ENCODE results near the gene PIKFYVE.
"Not testable (repeated sequence)": the region's sequence is repeated elsewhere in the genome, so short reads cannot be mapped to it uniquely, and the experiment has no call there.

The PIKFYVE gene

DNA sequence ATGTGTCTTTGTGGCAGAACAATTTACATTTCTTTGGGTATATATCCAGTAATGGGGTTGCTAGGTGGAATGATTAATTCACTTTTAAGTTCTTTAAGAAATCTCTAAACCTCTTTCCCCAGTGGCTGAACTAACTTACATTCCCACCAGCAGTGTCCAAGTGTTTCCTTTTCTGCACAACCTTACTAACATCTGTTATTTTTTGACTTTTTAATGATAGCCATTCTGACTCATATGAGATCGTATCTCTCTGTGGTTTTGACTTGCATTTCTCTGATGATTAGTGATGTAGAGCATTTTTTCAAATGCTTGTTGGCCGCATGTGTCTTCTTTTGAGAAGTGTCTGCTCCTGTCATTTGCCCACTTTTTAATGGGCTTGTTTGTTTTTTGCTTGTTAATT lies 97.4 kb downstream of the PIKFYVE start:
- DNase-seq (ENCODE audit: low spot score), result no peak

DNA sequence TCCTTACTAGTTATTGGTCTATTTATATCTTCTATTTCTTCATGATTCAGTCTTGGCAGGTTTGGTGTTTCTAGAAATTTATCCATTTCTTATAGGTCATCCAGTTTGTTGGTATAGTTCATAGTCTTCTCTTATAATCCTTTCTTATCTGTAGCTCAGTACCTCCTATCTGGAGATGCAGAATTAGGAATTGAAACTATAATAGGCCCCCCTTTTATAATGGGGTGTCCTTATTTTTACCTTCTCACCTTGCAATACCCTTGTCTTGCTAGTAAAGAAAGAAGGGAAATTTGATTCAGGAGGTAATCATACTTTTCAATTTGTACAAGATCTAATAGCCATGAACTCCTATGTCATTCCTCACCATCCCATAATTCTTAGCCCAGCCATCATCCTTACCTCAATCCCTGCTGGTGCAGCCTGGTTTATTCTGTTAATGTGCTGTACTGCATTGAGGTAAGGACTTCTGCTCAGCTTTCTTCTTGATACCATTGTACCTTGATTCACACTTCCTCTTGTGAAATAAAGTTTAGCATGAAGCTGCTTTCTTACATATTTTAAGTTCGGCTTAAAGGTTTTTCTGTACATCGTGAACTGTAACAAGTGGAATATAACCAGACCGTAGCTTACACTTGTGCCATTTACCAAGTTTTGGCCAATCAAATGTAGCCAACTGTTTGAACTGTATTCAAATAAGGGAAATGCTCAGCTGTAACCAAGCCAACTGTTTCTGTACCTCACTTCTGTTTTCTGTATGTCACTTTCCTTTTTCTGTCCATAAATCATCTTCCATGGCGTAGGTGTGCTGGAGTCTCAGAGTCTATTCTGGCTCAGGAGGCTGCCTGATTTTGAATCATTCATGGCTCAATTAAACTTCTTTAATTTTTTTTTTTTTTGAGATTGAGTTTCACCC lies 100.4 kb downstream of the PIKFYVE start:
- DNase-seq (ENCODE audit: low spot score), result no peak

DNA sequence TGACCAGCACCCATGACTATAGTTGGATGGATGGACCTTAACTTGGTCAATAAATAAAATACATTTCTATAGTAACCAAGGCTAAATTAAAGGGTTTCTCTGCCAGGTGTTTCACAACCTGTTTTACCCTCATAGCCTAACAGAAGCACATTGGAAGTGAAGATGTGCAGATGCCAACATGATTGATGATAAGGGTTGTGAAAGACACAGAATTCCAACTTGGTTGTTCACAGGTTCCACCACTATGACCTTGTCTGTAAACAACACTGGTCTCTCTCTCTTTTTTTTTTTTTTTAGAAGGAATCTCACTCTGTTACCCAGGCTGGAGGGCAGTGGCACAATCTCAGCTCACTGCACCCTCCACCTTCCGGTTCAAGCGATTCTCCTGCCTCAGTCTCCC lies 103.0 kb downstream of the PIKFYVE start:
- no peak for DNase-seq (ENCODE audit: low spot score)

DNA sequence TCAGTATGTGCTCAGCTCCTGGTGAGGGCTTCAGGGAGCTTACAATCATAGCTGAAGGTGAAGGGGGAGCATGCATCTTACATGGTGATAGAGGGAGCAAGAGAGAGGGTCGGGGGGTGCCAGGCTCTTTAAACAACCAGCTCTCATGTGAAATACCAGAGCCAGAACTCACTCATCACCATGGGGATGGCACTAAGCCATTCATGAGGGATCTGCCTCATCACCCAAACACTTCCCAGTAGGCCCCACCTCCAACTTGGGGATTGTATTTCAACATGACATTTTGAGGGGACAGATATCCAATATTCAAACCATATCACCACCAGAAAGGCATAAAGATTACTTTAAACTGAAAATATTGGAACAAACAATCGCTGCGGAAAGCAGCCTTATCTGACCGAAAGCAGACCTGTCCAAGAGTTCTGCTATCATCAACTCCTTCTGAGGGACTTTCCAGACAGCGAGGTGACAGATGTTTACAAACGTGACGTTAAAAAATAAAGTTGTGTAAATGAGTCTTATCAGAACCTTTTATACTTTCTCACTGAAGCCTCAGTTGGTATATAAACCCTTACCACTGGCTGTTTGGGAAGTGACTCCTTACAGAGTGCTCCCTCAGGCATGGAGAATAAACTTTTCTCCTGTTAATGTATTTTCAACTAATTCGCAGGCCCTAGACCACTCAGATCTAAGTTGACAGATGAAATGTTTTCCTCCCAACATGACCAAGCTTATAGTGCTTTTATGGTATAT lies 105.0 kb downstream of the PIKFYVE start:
- no peak for DNase-seq (ENCODE audit: low spot score)

DNA sequence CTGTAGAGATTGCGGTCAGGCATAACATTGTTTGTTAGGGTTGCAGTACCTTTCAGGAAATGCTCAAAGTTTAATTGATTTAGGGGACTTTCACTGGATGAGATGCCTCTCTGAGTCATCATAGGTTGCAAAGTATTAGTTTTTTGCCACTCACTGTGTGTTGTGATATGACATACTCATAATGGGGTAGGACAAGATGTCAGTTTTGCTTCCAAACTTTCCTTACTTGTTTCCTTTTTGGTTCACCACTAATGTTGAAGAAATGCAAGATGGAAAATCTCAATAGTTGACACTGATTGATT lies 105.5 kb downstream of the PIKFYVE start:
- DNase-seq (ENCODE audit: low spot score), result no peak

DNA sequence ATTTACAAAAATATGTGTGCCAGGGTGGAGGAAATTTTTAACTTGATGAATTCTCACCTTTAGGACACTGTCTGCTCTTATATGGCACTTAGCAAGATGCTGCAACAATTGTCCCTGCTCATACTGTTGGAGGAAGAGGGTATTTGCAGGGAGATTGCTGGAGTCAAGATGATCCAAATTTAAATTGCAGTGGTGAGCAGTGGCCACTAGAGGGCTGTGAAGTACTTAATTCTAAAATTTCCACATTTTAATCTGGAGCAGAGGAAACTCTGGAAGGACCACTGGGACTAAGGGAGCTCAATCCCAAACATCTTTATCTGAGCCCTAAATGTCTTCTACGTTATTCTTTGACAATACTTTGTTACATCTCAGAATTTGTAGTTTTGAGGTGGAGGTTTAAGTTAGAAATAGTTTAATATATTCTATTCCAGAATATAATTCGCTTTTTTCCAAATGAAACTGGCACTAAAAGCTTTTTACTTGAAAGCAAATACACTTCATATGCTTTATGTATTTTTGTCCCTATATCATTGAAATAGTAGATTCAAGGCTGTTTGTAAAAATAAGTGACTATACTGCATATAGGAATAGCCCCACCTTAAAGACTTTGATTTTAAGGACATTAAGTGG lies 107.5 kb downstream of the PIKFYVE start:
- peak; percentile 65 for DNase-seq (ENCODE audit: low spot score)

DNA sequence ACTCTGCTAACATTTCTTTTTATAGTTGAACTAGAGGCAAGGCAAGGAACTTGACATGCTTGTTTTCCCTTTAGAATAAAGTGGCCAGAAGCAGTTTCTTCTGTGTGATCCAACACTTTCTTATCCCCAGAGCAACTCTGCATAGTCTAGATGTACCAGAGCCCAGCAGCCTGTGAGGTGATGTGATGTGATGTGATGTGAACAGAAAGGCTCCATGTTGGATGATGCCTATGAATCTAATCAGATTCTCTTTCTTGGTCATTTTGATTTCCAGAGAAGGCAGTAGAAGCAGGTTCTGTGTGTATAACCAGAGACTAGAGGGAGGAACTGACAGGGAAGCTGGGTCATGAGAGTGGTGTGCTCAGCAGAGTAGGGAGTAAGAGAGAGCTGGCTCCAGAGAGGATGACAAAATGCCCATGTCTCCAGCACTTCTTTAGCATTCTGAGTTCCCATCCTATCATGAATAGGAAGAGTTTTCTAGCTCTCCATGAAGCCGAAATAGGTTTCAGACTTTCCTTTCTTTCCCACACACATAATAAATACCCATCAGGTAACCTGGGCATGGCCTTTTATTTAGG lies 109.5 kb downstream of the PIKFYVE start:
- DNase-seq (ENCODE audit: low spot score), result no peak

DNA sequence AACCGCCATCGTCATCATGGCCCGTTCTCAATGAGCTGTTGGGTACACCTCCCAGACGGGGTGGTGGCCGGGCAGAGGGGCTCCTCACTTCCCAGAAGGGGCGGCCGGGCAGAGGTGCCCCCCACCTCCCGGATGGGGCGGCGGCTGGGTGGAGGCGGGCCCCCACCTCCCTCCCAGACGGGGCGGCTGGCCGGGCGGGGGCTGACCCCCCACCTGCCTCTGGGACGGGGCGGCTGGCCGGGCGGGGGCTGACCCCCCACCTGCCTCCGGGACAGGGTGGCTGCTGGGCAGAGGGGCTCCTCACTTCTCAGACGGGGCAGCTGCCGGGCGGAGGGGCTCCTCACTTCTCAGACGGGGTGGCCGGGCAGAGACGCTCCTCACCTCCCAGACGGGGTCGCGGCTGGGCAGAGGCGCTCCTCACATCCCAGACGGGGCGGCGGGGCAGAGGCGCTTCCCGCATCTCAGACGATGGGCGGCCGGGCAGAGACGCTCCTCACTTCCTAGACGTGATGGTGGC lies 111.3 kb downstream of the PIKFYVE start:
- not testable (repeated sequence) for DNase-seq (ENCODE audit: low spot score)

DNA sequence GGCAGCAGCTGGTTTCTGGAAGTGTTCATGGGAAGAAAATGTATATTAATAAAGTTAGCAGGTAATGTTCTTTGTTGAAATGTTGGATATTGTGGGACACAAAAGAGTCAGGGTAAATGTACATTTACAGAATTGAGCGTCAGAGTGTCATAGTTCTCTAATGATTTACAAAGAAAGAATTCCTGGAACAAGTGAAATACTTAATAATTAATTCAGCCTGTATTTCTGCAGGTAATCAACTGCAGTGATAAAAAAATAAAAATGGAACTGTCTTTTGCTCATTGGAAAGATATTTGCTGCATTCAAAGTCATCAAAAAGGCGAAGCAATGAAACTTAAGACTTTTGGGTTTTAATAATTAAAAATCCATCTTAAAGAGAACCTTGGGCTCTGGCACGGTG lies 113.1 kb downstream of the PIKFYVE start:
- DNase-seq (ENCODE audit: low spot score), result no peak

DNA sequence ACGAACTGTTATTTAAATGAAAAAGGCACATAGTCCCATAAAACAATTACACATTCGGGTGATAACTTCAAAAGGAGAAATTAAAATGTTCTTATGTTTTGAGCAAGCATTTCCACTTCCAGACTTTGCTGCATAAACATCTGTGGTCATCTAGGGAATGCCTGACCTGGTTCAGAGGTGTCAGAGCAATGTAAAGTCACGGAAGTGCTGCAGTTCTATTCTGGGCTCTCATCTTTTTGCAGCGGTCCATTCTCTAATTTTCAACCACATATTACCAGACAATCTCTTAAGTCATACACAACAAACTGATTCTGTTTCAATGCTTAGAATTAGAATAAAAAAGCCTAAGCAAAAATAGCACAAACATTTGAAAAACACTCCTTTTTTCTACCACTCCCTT lies 118.6 kb downstream of the PIKFYVE start:
- DNase-seq (ENCODE audit: low spot score), result no peak

DNA sequence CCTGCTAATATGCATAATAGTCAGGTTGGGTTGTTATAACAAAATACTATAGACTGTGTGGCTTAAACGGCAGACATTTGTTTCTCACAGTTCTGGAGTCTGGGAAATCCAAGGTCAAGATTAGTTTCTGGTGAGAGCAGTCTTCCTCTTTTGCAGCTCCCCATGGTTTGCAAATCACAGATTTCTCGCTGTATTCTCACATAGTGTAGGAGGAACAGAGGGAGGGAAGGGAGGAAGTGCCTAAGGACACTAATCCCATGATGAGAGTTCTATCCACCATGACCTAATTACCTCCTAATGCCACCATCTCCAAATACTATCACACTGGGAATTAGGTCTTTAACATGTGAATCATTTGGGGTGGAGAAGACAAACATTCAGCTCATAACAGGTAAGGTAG lies 120.5 kb downstream of the PIKFYVE start:
- peak; percentile 3 for DNase-seq (ENCODE audit: low spot score)

DNA sequence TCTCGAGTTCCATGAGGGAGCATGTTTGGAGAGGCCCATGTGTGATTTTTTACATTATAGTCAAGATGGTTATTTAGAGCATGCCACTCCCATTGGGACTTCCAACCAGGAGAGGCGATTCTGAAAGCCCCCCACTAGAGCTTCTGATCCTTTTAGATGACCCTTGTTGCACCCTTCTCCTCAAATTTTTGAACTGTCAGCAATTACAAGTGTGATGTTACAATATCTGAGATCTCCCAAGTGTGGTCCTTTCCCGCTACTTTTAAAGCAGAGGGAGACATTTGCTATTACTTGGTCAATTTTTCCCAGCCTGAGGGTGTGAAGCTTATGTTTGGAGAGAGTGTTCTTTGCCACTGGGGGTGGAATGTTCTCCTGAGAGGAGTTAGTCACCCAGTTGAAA lies 123.9 kb downstream of the PIKFYVE start:
- no peak for DNase-seq (ENCODE audit: low spot score)

DNA sequence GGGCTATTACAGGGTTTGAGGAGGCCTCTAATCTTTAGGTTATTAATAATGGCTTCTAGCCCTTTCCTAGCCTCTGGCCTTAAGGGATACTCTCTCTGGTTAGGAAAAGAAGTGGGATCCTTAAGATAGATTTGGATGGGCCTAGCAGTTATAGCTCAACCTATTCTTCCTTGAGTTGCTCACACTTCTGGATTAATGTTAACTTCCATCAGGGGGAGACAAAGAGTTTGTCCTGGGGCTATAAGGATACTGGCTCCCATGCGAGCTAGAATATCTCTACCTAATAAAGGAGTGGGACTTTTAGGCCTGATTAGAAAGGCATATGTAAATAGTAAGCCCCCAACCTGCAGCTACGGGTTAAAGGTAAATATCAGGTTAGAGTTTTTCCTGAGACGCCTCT lies 126.2 kb downstream of the PIKFYVE start:
- no peak for DNase-seq (ENCODE audit: low spot score)

DNA sequence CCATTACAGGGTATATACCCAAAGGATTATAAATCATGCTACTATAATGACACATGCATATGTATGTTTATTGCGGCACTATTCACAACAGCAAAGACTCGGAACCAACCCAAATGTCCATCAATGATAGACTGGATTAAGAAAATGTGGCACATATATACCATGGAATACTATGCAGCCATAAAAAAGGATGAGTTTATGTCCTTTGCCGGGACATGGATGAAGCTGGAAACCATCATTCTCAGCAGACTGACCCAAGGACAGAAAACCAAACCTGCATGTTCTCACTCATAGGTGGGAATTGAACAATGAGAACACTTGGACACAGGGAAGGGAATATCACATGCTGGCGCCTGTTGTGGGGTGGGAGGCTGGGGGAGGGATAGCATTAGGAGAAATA lies 130.7 kb downstream of the PIKFYVE start:
- not testable (repeated sequence) for DNase-seq (ENCODE audit: low spot score)

DNA sequence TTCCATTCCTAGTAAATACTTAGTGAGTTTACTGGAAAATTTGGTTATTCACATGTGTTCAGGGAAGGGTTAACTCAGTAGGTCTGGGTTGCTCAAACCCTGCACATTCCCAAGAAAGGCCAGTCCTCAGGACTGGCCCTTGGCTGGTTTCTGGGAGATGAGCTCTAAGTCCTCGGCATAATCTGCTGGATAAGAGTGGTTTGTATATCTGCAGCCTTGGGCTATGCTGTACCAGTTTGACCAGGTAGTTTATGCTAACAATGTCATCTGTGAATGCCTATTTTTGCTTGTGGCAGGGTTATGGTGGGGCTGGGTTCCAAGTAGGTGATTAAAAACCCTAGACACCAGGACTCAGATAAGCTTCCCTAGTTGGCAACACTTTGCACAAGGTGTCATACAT lies 133.1 kb downstream of the PIKFYVE start:
- no peak for DNase-seq (ENCODE audit: low spot score)

DNA sequence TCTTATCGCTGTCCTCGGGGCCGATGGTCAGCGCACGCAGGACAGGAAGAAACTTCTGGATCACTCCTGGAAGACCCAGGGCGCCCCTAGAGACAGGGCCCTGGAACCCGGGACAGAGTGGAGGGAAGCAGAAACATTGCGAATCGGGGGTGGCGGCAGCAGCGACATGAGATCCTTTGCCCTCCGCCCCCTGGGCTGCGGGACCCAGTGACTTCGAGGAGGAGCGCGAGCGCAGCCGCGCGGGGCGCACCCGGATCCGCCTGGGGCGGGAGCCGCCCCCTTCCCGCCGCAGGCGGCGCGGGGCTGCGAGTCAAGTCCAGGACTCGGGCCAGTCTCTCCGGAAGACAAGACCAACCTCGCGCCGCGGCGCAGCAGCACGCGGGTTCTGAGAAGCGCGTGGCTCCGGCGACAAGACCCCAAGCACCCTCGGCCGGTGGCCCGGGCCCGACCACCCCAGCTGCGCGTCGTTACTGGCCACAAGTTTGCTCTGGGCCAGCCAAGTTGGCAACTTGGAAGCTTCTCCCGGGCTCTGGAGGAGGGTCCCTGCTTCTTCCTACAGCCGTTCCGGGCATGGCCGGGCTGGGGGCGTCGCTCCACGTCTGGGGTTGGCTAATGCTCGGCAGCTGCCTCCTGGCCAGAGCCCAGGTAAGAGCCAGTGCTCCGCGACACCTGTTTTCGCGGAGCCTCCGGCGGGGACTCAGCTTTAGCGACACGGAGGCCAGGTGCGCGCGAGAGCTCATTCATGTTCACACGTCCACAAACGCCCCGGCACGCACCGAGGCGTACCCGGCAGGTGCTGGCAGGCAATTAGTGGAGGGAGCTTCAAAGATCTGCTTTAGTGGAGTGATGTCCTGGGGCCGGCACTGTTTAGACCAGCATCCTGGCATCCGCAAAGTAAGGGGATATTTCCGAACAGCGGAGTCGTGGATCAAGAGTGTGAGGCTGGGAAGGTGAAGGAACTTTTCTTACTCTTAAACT lies 140.7 kb downstream of the PIKFYVE start, which contains the start of gene PTH2R:
TSS of gene PTH2R (plus strand) at position 319 of the 978 bp plus-strand sequence. CDS start at position 571, 252 bp downstream.
- no peak for DNase-seq (ENCODE audit: low spot score)

DNA sequence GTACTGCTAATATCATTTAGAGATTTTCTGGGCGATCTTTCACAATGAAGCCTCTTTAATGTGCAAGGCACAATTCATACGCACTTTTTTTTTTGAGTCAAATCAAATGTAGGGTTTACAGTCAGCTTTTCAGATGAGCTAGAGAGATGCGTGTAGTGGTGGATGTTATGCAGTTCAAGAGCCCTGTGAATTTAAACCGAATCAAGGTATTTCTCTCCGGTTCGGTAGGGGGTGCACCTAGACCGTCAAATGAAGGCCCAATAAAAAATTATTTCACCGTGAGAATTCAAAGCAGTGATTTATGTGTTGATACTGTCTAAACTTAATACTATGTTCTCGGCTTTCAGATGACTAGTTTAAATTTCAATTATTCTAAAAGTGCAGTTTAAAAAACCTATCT lies 141.6 kb downstream of the PIKFYVE start:
- DNase-seq (ENCODE audit: low spot score), result peak; percentile 10

All from cerebellar cortex (tissue), 1 donor.